ENCODE measurements around the gene SLC10A1.

SLC10A1 gene

DNA sequence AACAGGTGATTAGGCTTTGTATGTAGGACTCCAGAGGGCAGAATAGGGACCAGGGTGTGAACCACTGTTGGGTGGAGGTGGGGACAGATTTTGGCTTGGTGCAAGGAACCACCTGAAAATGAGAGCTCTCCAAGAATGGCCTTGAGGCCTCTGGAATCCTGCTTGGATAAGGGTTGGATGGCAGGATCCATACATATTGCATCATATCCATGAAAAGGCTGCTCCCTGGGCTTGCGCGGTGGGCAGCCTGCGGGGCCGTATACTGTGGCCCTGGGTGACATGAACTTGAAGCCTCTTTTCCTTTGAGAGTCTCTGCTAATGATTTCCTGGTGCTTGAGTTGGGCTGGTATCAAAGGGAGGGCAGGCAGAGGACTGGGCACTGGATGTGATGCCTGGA, 1.3 kb upstream of the SLC10A1 start:
- Histone ChIP-seq H3K27me3 (ENCODE audit: insufficient read depth, low read length) (no peaks in the 10 kb centered on the region), H3K4me1 (ENCODE audit: insufficient read depth, low read length) (no peaks in the 10 kb centered on the region), H2AFZ (ENCODE audit: low read depth, low read length) (no peak overlapping the region), H3K4me3 (ENCODE audit: low read length) (no peak overlapping the region), H3K36me3 (ENCODE audit: insufficient read depth, low read length) (no peaks in the 10 kb centered on the region), H3K9me3 (ENCODE audit: low read length) (no peaks in the 10 kb centered on the region)

DNA sequence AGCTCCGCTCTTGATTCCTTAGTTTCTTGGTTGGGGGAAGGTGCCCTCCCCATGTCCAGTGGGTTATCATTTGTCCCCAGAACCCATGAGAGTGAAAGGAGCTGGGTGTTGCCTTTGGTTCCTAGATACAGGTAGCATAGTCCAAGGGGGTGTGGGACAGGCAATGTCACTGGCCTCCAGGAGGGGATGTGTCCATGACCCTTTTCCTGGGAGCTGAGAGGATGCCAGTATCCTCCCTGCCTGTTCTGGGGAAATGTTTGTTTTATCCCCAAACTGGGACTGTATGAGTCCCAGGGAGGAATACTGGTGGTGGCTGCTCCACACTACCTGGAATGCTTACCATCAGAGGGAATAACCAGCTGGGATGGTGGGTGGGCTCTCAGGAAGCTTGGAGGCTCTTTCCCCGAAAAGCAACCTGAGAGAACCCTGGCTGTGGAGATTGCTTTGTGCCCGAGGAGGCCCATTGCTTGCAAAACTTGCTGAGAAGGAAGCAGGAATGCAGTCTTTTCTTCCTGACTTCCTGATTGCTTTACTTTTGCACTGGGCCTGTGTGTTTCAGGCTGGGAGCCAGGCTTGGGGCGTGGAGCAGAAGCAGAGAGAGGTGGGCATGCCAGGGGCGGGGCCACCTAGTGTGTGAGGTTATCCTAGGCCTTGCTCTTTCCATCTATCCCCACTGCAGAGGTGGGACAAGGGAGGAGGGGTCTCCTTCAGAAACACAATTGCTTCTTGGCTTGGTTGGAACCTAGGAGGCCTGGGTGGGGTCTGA, 715 bp upstream of the SLC10A1 start:
- no peaks in the 10 kb centered on the region for H3K4me1 ChIP-seq (ENCODE audit: insufficient read depth, low read length)
- no peaks in the 10 kb centered on the region for H3K36me3 ChIP-seq (ENCODE audit: insufficient read depth, low read length)
- H3K9me3 ChIP-seq (ENCODE audit: low read length): no peaks in the 10 kb centered on the region
- H3K27me3 ChIP-seq (ENCODE audit: insufficient read depth, low read length): no peaks in the 10 kb centered on the region
- H3K4me3 ChIP-seq (ENCODE audit: low read length): no peak overlapping the region
- H2AFZ ChIP-seq (ENCODE audit: low read depth, low read length): no peak overlapping the region

DNA sequence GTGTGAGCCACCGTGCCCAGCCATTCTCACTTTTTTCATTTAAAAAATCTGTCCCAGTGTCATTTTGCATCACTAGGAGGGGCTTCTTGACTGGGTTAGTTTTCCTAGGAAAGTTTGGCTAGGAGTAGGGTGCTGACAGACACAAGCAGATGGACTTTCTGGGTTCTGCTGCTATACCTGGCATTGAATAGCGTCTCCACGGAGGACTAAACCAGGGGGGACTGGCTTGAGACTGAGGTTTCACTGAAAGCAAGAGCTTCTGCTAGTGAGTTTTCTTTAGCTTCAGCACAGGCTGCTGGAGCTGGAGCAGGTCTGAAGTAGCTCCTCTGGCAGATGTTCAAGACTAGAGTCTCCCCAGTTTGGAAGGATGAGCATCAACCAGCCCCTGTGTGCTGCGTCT, 1.4 kb downstream of the SLC10A1 start:
- Histone ChIP-seq H3K4me1 (ENCODE audit: insufficient read depth, low read length) (no peaks in the 10 kb centered on the region), H3K36me3 (ENCODE audit: insufficient read depth, low read length) (no peaks in the 10 kb centered on the region), H2AFZ (ENCODE audit: low read depth, low read length) (no peak overlapping the region), H3K9me3 (ENCODE audit: low read length) (no peaks in the 10 kb centered on the region), H3K27me3 (ENCODE audit: insufficient read depth, low read length) (no peaks in the 10 kb centered on the region), H3K4me3 (ENCODE audit: low read length) (no peak overlapping the region)

DNA sequence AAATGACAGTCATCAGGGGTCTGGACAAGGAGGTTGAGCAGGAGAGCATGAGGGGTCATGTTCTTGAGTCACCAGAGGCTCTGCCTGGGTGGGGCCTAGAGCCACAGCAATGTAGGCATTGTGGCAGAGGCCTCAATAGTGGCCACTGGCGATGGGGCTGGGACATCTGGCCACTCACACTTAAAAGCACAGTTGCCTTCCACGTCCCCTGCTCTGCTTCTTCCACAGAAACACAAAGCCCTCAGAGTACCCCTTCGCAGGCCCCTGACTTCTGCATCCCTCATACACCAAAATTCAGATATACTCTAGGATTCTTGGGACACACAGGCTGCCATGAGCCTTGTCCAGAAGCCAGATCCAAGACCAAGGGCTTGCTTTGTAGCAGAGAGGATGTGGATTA, 2.2 kb downstream of the SLC10A1 start:
- no peaks in the 10 kb centered on the region for H3K4me1 ChIP-seq (ENCODE audit: insufficient read depth, low read length)
- no peaks in the 10 kb centered on the region for H3K27me3 ChIP-seq (ENCODE audit: insufficient read depth, low read length)
- H3K36me3 ChIP-seq (ENCODE audit: insufficient read depth, low read length): no peaks in the 10 kb centered on the region
- H2AFZ ChIP-seq (ENCODE audit: low read depth, low read length): no peak overlapping the region
- H3K4me3 ChIP-seq (ENCODE audit: low read length): no peak overlapping the region
- H3K9me3 ChIP-seq (ENCODE audit: low read length): no peaks in the 10 kb centered on the region

DNA sequence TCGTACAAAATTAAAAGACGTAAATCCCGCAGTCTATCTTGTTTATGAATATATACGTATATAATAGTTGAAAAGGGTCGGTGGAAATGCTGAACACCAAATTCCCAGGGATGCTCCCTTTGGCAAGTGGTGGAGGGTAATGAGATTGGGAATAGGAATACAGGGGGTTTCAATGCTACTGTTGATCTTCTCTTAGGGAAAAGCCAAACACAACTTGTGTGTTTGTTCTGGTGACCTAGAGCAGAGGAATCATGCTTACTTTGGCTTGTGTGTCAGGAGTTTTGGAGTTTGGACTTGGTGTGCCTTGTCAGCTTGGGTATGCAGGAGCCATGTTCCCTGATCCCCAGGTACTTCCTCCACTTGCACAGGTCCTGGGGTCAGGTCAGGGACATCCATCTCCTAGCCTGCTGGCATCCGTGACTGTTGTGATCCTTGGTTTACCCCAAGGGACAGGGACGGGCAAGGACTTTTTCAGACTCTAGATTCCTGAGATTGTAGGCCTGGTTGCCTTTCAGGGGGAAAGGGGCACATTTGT, 4.1 kb downstream of the SLC10A1 start:
- H3K4me3 ChIP-seq (ENCODE audit: low read length): no peak overlapping the region
- no peaks in the 10 kb centered on the region for H3K36me3 ChIP-seq (ENCODE audit: insufficient read depth, low read length)
- no peaks in the 10 kb centered on the region for H3K9me3 ChIP-seq (ENCODE audit: low read length)
- H3K4me1 ChIP-seq (ENCODE audit: insufficient read depth, low read length): no peaks in the 10 kb centered on the region
- H3K27me3 ChIP-seq (ENCODE audit: insufficient read depth, low read length): no peaks in the 10 kb centered on the region
- H2AFZ ChIP-seq (ENCODE audit: low read depth, low read length): no peak overlapping the region

DNA sequence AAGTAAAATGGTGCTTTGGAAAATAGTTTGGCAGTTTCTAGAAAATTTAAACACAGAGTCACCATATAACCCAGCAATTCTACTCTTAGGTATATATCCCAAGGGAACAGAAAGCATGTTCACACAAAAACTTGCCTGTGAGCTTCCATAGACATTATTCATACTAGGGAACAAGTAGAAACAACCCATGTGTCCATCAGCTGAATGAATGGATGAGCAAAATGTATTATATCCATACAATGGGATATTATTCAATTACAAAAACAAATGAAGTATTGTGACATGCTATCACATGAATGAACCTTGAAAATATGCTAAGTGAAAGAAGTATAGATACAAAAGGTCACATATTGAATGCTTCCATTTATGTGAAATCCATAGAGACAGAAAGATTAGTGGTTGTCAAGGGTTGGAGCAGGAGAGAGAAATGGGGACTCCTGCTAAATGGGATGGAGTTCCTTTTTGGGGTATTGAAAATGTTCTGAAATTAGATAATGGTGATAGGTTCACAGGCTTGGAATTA, 7.9 kb downstream of the SLC10A1 start:
- no peaks in the 10 kb centered on the region for H3K9me3 ChIP-seq (ENCODE audit: low read length)

DNA sequence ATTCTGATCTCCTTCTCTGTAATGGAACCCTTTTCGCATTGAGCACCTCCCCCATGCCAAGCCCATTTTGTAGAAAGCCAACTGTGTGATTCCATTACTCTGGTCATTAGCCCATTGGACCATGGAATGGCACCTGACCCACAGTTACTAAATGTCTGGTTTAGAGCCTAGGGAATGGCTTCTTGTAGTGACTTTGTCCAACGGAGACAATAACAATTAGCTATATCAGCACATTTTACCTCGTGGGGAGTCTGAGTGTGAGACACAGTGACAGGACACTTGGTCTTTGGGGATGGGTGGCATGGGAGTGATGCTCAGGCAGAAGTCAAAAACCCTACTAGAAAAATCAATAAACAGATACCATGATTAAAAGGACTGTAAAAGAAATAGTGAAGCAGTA, 10.4 kb downstream of the SLC10A1 start:
- H3K36me3 ChIP-seq (ENCODE audit: insufficient read depth, low read length): peaks cover 3% of the 10 kb centered on the region
- H3K4me3 ChIP-seq (ENCODE audit: low read length): no peak overlapping the region
- H3K4me1 ChIP-seq (ENCODE audit: insufficient read depth, low read length): no peaks in the 10 kb centered on the region
- H3K27me3 ChIP-seq (ENCODE audit: insufficient read depth, low read length): no peaks in the 10 kb centered on the region
- H3K9me3 ChIP-seq (ENCODE audit: low read length): no peaks in the 10 kb centered on the region
- H2AFZ ChIP-seq (ENCODE audit: low read depth, low read length): no peak overlapping the region

More for the DNA sequence above, 7.9 kb downstream of the SLC10A1 start:
- Histone ChIP-seq H3K27me3 (ENCODE audit: insufficient read depth, low read length) (no peaks in the 10 kb centered on the region), H2AFZ (ENCODE audit: low read depth, low read length) (no peak overlapping the region), H3K4me3 (ENCODE audit: low read length) (no peak overlapping the region), H3K36me3 (ENCODE audit: insufficient read depth, low read length) (no peaks in the 10 kb centered on the region), H3K4me1 (ENCODE audit: insufficient read depth, low read length) (no peaks in the 10 kb centered on the region)

DNA sequence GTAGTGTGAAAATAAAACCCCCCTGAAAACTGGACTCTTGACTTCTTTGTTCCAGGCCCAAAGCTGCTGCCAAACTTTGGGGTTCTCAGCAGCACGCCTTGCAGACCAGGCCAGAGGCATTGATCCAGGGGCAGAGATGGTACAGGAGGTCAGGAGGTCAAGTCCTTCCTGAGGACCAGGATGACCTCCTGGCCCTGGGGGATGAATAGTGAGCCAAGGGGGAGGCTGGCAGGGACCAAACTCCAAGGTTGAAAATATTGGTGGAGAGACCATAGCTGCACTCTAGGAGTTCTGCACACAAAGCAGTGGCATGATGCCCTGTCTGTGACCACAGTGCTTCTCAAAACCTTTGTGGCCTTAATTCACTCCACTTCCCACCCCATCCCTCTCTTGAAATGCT, 12.1 kb downstream of the SLC10A1 start:
- no peak overlapping the region for H2AFZ ChIP-seq (ENCODE audit: low read depth, low read length)
- no peaks in the 10 kb centered on the region for H3K4me1 ChIP-seq (ENCODE audit: insufficient read depth, low read length)
- no peaks in the 10 kb centered on the region for H3K27me3 ChIP-seq (ENCODE audit: insufficient read depth, low read length)
- no peaks in the 10 kb centered on the region for H3K9me3 ChIP-seq (ENCODE audit: low read length)
- H3K36me3 ChIP-seq (ENCODE audit: insufficient read depth, low read length): peaks cover 12% of the 10 kb centered on the region
- H3K4me3 ChIP-seq (ENCODE audit: low read length): no peak overlapping the region

DNA sequence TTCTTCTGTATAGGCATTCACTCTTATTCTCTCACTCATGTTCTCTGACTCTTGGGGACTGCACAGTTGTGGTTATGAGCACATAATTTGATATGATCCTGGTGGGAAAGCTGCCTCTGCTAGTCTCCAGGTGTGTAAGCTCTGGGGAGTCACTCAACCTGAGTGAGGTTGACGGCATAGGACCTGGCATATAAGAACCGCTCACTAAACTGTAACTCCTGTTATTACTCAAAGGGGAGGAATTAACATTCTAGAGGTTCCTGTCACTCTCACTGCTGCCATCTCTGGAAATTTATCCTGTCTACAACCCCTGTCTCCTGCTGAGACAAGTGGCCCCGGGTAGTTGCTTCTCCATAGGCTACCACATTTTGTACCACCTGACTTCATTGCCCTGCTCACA, 16.1 kb downstream of the SLC10A1 start:
- no peaks in the 10 kb centered on the region for H3K27me3 ChIP-seq (ENCODE audit: insufficient read depth, low read length)
- no peaks in the 10 kb centered on the region for H3K9me3 ChIP-seq (ENCODE audit: low read length)
- peaks cover 47% of the 10 kb centered on the region for H3K36me3 ChIP-seq (ENCODE audit: insufficient read depth, low read length)
- no peak overlapping the region for H3K4me3 ChIP-seq (ENCODE audit: low read length)
- H3K4me1 ChIP-seq (ENCODE audit: insufficient read depth, low read length): no peaks in the 10 kb centered on the region
- no peak overlapping the region for H2AFZ ChIP-seq (ENCODE audit: low read depth, low read length)

DNA sequence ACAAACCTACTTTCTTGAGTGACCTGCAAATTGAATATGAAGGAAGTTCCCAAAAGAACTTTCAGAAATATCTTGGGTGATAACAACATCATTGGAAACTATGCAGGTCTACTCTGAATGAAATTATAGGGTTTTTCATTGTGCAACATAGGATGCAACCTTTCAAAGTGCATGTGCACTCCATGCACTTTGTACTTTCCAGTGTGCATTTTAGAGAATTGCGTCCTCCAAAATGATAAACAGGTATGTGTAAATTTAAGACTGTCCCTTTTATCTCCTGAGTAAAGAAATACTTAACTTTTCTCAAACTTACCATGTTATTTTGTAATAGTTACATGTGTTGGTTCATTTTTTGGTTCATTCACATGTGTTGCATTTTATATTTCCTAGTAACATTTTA, 16.9 kb downstream of the SLC10A1 start:
- no peak overlapping the region for H2AFZ ChIP-seq (ENCODE audit: low read depth, low read length)
- no peaks in the 10 kb centered on the region for H3K27me3 ChIP-seq (ENCODE audit: insufficient read depth, low read length)
- peaks cover 55% of the 10 kb centered on the region for H3K36me3 ChIP-seq (ENCODE audit: insufficient read depth, low read length)
- no peaks in the 10 kb centered on the region for H3K4me1 ChIP-seq (ENCODE audit: insufficient read depth, low read length)
- H3K9me3 ChIP-seq (ENCODE audit: low read length): no peaks in the 10 kb centered on the region
- no peak overlapping the region for H3K4me3 ChIP-seq (ENCODE audit: low read length)

DNA sequence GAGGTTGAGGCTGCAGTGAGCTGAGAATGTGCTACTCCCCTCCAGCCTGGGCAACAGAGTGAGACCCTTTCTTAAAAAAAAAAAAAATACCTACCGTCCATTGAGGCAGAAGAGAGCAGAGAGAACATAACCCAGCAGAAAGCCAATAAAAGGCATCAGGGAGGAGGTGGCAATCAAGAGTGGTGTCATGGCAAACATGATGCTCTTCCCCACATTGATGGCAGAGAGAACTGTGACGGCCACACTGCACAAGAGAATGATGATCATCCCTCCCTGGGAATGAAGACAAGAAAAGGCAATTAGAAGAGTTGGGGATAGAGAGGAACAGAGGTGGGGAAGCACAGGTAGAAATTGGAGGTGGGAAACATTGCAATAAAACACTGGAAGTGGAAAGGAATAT, 18.0 kb downstream of the SLC10A1 start:
- Histone ChIP-seq H3K36me3 (ENCODE audit: insufficient read depth, low read length) (peaks cover 64% of the 10 kb centered on the region), H3K4me3 (ENCODE audit: low read length) (no peak overlapping the region), H3K9me3 (ENCODE audit: low read length) (no peaks in the 10 kb centered on the region), H3K27me3 (ENCODE audit: insufficient read depth, low read length) (no peaks in the 10 kb centered on the region), H2AFZ (ENCODE audit: low read depth, low read length) (no peak overlapping the region), H3K4me1 (ENCODE audit: insufficient read depth, low read length) (no peaks in the 10 kb centered on the region)

DNA sequence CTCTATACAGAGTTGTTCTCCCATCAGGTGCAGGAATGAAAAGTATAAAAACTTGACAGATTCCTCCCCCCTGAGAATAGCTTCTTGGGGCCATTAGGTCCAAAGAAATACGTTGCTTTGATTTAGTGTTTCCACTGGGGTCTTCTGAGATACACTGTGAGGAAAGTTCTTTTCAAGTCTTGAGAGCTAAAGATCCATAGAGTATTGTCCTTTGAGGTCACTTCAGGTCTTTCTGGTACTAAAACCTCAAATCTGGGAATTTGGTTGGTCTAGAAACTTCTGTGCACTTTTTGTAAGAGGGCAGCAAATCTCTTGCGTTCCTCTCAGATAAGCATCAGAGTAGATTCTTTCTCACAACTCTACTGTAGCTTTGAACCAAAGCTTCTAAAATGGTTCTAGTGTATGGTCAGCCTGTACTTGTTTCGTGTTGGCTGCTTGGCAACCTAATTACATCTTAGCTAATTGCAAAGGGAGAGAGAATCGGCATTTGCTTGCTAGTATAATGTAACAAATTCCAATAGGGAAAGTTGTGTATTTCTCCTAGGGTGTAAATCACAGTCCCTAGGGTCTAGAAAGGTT, 20.1 kb downstream of the SLC10A1 start:
- no peaks in the 10 kb centered on the region for H3K4me1 ChIP-seq (ENCODE audit: insufficient read depth, low read length)
- no peak overlapping the region for H3K4me3 ChIP-seq (ENCODE audit: low read length)
- no peaks in the 10 kb centered on the region for H3K27me3 ChIP-seq (ENCODE audit: insufficient read depth, low read length)
- no peak overlapping the region for H2AFZ ChIP-seq (ENCODE audit: low read depth, low read length)
- peaks cover 83% of the 10 kb centered on the region for H3K36me3 ChIP-seq (ENCODE audit: insufficient read depth, low read length)
- no peaks in the 10 kb centered on the region for H3K9me3 ChIP-seq (ENCODE audit: low read length)

DNA sequence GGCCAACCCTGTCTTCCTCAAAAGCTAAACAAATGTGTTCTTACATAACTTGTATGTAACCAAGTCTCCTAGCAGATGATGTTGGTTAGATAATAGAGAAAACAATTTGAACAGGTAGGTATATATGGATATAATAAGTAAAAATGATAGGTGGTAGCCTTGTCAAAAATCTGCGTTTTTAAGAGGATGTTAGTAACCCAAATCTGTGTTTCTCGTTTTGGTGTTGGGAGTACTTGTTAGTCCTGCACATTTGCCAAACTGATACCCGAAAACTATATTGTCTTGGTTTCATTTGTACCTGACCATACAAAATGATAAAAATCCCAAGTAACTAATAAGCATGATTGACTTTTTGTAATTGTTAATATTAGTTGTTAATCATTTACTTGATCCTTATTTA, 22.0 kb downstream of the SLC10A1 start:
- Histone ChIP-seq H3K36me3 (ENCODE audit: insufficient read depth, low read length) (peaks cover 92% of the 10 kb centered on the region), H3K4me3 (ENCODE audit: low read length) (no peak overlapping the region), H2AFZ (ENCODE audit: low read depth, low read length) (no peak overlapping the region), H3K9me3 (ENCODE audit: low read length) (no peaks in the 10 kb centered on the region), H3K27me3 (ENCODE audit: insufficient read depth, low read length) (no peaks in the 10 kb centered on the region), H3K4me1 (ENCODE audit: insufficient read depth, low read length) (no peaks in the 10 kb centered on the region)

All from neuron (in vitro differentiated cells).